Neural crest cell (in vitro differentiated cells): ENCODE results near the gene RRAGD. TPM values are rescaled to one million over a fixed set of nuclear protein-coding genes. Genes with fewer than 3 reads are reported as not detected.

Experiments used
- DNase-seq: peaks from one replicate; pipeline ENCODE4 v3.0.0; 2021; ENCODE audit warnings: low read depth, mixed read lengths, low spot score
- H3K27ac Mint-ChIP-seq: one replicate; pipeline ENCODE4 v1.8.0; 2021; ENCODE audit warnings: mild to moderate bottlenecking, mixed read lengths; ENCODE audit not compliant: unreplicated experiment
- H3K27me3 Mint-ChIP-seq: 2 replicates; pipeline ENCODE4 v1.8.0; 2021; ENCODE audit warnings: low read depth, mild to moderate bottlenecking, mixed read lengths
- H3K36me3 Mint-ChIP-seq: 2 replicates; pipeline ENCODE4 v1.8.0; 2021; ENCODE audit warnings: low read depth, mild to moderate bottlenecking, mixed read lengths
- H3K4me1 Mint-ChIP-seq: 2 replicates; pipeline ENCODE4 v1.8.0; 2021; ENCODE audit warnings: mixed read lengths
- H3K4me3 Mint-ChIP-seq: one replicate; pipeline ENCODE4 v1.8.0; 2021; ENCODE audit warnings: mild to moderate bottlenecking, mixed read lengths
- H3K9me3 Mint-ChIP-seq: 2 replicates; pipeline ENCODE4 v1.8.0; 2021; ENCODE audit warnings: mixed read lengths
- total RNA-seq: library from RNA; stranded (reverse); gene quantifications from 2 replicates; pipeline ENCODE4 v1.2.1, GENCODE V29; 2021
- TF ChIP-seq, protein P1 (sequence below): fragments of 200-600 bp; sonication (generic); conservative IDR thresholded peaks from 2 replicates; pipeline ENCODE4 v1.5.0; 2021; ENCODE audit warnings: antibody characterized with exemption, mild to moderate bottlenecking

RRAGD gene
- total RNA-seq, 1 donor from 2014 or later: 12.8 TPM

DNA sequence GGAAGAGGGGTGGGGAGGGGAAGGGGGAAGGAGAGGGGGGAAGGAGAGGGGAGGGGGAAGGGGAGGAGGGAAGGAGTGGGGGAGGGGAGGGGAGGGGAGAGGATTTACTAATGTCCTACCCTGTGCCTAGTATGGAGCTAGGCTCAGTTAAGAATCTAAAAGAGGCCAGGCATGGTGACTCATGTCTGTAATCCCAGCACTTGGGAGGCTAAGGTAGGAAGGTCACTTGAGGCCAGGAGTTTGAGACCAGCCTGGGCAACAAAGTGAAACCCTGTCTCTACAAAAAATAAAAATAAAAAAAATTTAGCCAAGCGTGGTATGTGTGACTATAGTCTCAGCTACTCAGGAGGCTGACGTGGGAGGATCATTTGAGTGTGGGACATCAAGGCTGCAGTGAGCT, 72.5 kb downstream of the RRAGD start:
- TF ChIP-seq, protein P1, sequence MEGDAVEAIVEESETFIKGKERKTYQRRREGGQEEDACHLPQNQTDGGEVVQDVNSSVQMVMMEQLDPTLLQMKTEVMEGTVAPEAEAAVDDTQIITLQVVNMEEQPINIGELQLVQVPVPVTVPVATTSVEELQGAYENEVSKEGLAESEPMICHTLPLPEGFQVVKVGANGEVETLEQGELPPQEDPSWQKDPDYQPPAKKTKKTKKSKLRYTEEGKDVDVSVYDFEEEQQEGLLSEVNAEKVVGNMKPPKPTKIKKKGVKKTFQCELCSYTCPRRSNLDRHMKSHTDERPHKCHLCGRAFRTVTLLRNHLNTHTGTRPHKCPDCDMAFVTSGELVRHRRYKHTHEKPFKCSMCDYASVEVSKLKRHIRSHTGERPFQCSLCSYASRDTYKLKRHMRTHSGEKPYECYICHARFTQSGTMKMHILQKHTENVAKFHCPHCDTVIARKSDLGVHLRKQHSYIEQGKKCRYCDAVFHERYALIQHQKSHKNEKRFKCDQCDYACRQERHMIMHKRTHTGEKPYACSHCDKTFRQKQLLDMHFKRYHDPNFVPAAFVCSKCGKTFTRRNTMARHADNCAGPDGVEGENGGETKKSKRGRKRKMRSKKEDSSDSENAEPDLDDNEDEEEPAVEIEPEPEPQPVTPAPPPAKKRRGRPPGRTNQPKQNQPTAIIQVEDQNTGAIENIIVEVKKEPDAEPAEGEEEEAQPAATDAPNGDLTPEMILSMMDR: no peak
- peaks cover 15% of the 10 kb centered on the region for H3K36me3 Mint-ChIP-seq
- no peak for DNase-seq
- no peak overlapping the region for H3K27ac Mint-ChIP-seq
- no peak overlapping the region for H3K4me3 Mint-ChIP-seq
- H3K4me1 Mint-ChIP-seq: no peaks in the 10 kb centered on the region
- H3K9me3 Mint-ChIP-seq: no peaks in the 10 kb centered on the region
- no peaks in the 10 kb centered on the region for H3K27me3 Mint-ChIP-seq

DNA sequence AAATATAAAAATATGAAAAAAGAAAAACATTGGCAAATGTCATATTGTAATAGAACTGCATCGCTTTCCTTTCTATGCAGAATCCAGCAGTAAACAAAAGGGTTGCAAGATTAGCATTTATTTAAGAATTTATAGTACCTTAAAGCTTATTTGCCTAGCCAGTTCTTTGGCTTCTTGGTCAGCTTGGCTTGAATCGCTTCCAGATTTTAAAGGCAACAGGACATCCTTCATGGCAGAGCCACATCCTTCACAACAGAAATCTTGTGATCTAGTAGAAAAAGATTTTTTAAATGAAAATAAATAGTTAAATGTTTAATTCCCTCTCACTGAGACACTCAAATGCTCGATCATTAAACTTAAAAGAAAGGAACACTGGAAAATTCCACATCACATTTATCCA, 76.9 kb downstream of the RRAGD start:
- Mint-ChIP-seq H3K27me3 (no peaks in the 10 kb centered on the region), H3K36me3 (peaks cover 13% of the 10 kb centered on the region), H3K4me3 (no peak overlapping the region), H3K4me1 (no peaks in the 10 kb centered on the region), H3K9me3 (no peaks in the 10 kb centered on the region), H3K27ac (no peak overlapping the region)
- TF ChIP-seq, protein P1: no peak
- DNase-seq: no peak

DNA sequence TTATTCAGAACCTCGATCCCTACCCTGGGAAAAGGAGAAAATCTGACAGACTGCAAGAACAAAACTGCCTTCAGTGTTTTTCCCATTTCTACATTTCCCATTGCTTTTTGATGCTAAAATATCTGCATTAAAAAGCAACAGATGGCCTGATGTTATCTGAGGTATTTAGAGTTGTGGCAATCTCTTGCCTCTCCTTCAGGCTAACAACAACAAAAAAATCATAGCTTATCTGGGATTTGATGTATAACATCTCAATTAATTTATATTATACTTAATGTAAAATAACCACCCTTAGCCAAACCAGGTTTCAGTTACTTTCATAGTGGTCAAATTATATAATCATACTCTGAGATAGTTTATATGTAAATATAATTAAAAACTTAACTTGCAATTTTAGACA, 81.2 kb downstream of the RRAGD start:
- H3K4me3 Mint-ChIP-seq: no peak overlapping the region
- no peak for DNase-seq
- no peaks in the 10 kb centered on the region for H3K9me3 Mint-ChIP-seq
- TF ChIP-seq, protein P1: no peak
- H3K27ac Mint-ChIP-seq: no peak overlapping the region
- no peaks in the 10 kb centered on the region for H3K27me3 Mint-ChIP-seq
- peaks cover 15% of the 10 kb centered on the region for H3K36me3 Mint-ChIP-seq
- no peaks in the 10 kb centered on the region for H3K4me1 Mint-ChIP-seq

DNA sequence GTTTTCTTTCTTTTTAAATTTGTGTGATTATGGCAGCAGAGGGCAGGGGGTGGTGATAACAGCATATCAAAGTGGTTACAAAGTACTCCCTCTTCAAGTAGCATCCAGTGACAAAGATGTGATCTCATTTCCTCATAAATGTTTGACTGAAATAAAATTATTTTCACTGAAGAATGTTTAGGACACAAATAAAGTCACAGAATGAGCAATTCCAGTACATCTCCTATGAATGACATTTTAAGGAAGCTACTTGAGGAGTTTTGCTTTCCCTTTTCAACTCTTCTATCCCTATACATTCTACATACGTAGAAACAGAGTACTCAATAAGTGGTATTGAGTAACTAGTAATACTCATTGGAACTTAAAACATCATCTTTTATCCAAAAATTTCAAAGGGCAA, 83.1 kb downstream of the RRAGD start:
- H3K4me3 Mint-ChIP-seq: no peak overlapping the region
- no peak overlapping the region for H3K27ac Mint-ChIP-seq

DNA sequence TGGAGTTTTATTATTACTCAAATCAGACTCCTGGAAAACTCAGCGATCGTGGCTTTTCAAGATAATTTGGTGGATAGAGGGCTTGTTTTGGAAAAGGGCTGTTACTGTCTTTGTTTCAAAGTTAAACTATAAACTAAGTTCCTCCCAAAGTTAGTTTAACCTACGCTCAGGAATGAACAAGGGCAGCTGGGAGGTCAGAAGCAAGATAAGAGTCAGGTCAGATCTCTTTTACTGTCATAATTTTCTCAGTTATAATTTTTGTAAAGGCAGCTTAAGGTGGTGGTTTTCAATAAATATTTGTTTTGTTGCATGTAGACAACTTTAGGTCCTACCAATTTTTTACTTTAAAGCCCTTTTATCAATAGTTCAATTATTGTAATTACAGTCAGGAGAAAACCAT, 87.8 kb downstream of the RRAGD start:
- Mint-ChIP-seq H3K4me3 (no peak overlapping the region), H3K27me3 (no peaks in the 10 kb centered on the region), H3K4me1 (peaks cover 3% of the 10 kb centered on the region), H3K9me3 (peaks cover 21% of the 10 kb centered on the region), H3K27ac (no peak overlapping the region), H3K36me3 (peaks cover 48% of the 10 kb centered on the region)
- TF ChIP-seq, protein P1: no peak
- no peak for DNase-seq

More for the DNA sequence above, 83.1 kb downstream of the RRAGD start:
- peaks cover 18% of the 10 kb centered on the region for H3K36me3 Mint-ChIP-seq
- TF ChIP-seq, protein P1: no peak
- H3K9me3 Mint-ChIP-seq: no peaks in the 10 kb centered on the region
- peaks cover 3% of the 10 kb centered on the region for H3K4me1 Mint-ChIP-seq
- no peaks in the 10 kb centered on the region for H3K27me3 Mint-ChIP-seq
- no peak for DNase-seq

DNA sequence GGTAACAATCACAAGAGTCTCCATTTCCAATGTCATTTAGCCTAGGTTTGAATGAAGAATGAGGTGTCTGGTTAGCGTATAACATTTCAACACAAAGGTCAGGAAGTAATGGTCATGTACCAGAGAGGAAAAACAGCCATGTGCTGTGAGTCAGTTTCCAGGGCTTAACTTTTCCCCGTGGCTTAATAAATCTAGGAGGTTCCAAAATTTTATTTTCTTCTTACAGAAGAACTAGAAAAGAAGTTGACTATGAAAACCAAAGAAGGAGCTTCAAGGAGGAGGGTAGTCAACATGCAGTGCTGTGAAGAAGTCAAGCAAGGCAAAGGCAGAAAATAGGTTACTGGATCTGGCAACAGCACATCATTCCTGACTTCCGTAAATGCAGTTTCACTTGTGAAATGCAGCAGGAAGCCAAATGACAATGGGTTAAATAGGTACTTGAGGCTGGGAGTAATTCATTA, 88.5 kb downstream of the RRAGD start:
- TF ChIP-seq, protein P1: no peak
- peaks cover 23% of the 10 kb centered on the region for H3K9me3 Mint-ChIP-seq
- no peak for DNase-seq
- peaks cover 3% of the 10 kb centered on the region for H3K4me1 Mint-ChIP-seq
- H3K27me3 Mint-ChIP-seq: no peaks in the 10 kb centered on the region
- no peak overlapping the region for H3K27ac Mint-ChIP-seq
- H3K36me3 Mint-ChIP-seq: peaks cover 46% of the 10 kb centered on the region
- no peak overlapping the region for H3K4me3 Mint-ChIP-seq
